ENCODE data around the gene HIVEP1. TPM values are rescaled to one million over a fixed set of nuclear protein-coding genes. Genes with fewer than 3 reads are reported as not detected.

Gene HIVEP1
- polyA plus RNA-seq, 3 donors, result 3.8 to 13.9 (median 5.5) TPM

- no peak overlapping the region for H3K27ac ChIP-seq (ENCODE audit: low read depth, low read length)
- 83 to 91% (median 88%) methylated on average over 5 of the region's 5 CpGs for WGBS, 3 donors
Observed at GRCh38 chr6:11983306-11983705, 28.8 kb upstream of the HIVEP1 start.

- H3K27ac ChIP-seq (ENCODE audit: low read depth, low read length), result no peak overlapping the region
- 75 to 89% (median 77%) methylated on average over 2 of the region's 2 CpGs for WGBS, 3 donors
Observed at GRCh38 chr6:11987386-11987785, 24.7 kb upstream of the HIVEP1 start.

- WGBS, 3 donors, result 70 to 82% (median 78%) methylated on average over 2 of the region's 2 CpGs
- no peak overlapping the region for H3K27ac ChIP-seq (ENCODE audit: low read depth, low read length)
Observed at GRCh38 chr6:11989386-11989785, 22.7 kb upstream of the HIVEP1 start.

- H3K27ac ChIP-seq (ENCODE audit: low read depth, low read length), result no peak overlapping the region
- 80 to 97% (median 93%) methylated on average over 2 of the region's 2 CpGs for WGBS, 3 donors
Observed at GRCh38 chr6:11992086-11992485, 20.0 kb upstream of the HIVEP1 start.

- no peak overlapping the region for H3K27ac ChIP-seq (ENCODE audit: low read depth, low read length)
- 96 to 98% (median 97%) methylated on average over 4 of the region's 4 CpGs for WGBS, 3 donors
Observed at GRCh38 chr6:11994875-11995461, 17.1 kb upstream of the HIVEP1 start.

GRCh38 chr6:11996751-11997150 is 15.4 kb upstream of the HIVEP1 start:
- WGBS, 3 donors, result 58 to 89% (median 78%) methylated on average over 1 of the region's 1 CpG

GRCh38 chr6:11999246-11999645 is 12.9 kb upstream of the HIVEP1 start:
- H3K27ac ChIP-seq (ENCODE audit: low read depth, low read length), result no peak overlapping the region
- WGBS, 3 donors, result 62 to 84% (median 63%) methylated on average over 5 of the region's 5 CpGs

More at GRCh38 chr6:11996751-11997150, 15.4 kb upstream of the HIVEP1 start:
- H3K27ac ChIP-seq (ENCODE audit: low read depth, low read length), result no peak overlapping the region

- no peak overlapping the region for H3K27ac ChIP-seq (ENCODE audit: low read depth, low read length)
Observed at GRCh38 chr6:12000174-12000573, 11.9 kb upstream of the HIVEP1 start.

- WGBS, 3 donors, result 12 to 43% (median 18%) methylated on average over 4 of the region's 4 CpGs
- no peak overlapping the region for H3K27ac ChIP-seq (ENCODE audit: low read depth, low read length)
Observed at GRCh38 chr6:12001004-12001705, 11.0 kb upstream of the HIVEP1 start.

GRCh38 chr6:12001706-12002435 is 10.2 kb upstream of the HIVEP1 start:
- WGBS, 3 donors, result 68 to 78% (median 70%) methylated on average over 6 of the region's 6 CpGs
- H3K27ac ChIP-seq (ENCODE audit: low read depth, low read length), result no peak overlapping the region

- 36 to 91% (median 90%) methylated on average over 9 of the region's 9 CpGs for WGBS, 3 donors
- H3K27ac ChIP-seq (ENCODE audit: low read depth, low read length), result no peak overlapping the region
Observed at GRCh38 chr6:12007473-12007872, 4.6 kb upstream of the HIVEP1 start.

GRCh38 chr6:12007887-12008286 is 4.2 kb upstream of the HIVEP1 start:
- WGBS, 3 donors, result 18 to 59% (median 57%) methylated on average over 4 of the region's 4 CpGs
- no peak overlapping the region for H3K27ac ChIP-seq (ENCODE audit: low read depth, low read length)

- 0 to 1% (median 0%) methylated on average over 37 to 60 of the region's 60 CpGs for WGBS, 3 donors
- H3K27ac ChIP-seq (ENCODE audit: low read depth, low read length), result peak overlapping the region; percentile 72
Observed at GRCh38 chr6:12008366-12009179, 3.5 kb upstream of the HIVEP1 start.

- peak overlapping the region; percentile 72 for H3K27ac ChIP-seq (ENCODE audit: low read depth, low read length)
- WGBS, 3 donors, result 0 to 1% (median 0%) methylated on average over 10 to 29 of the region's 29 CpGs
Observed at GRCh38 chr6:12009180-12009685, 2.9 kb upstream of the HIVEP1 start.

- WGBS, 3 donors, result 4 to 8% (median 7%) methylated on average over 9 of the region's 9 CpGs
- H3K27ac ChIP-seq (ENCODE audit: low read depth, low read length), result peak overlapping the region; percentile 88
Observed at GRCh38 chr6:12009876-12010634, 2.1 kb upstream of the HIVEP1 start.

- 0 to 1% (median 1%) methylated on average over 22 of the region's 22 CpGs for WGBS, 3 donors
- peak overlapping the region; percentile 88 for H3K27ac ChIP-seq (ENCODE audit: low read depth, low read length)
Observed at GRCh38 chr6:12010635-12011275, 1.4 kb upstream of the HIVEP1 start.

- 1 to 3% (median 1%) methylated on average over 45 to 91 of the region's 99 CpGs for WGBS, 3 donors
- peak overlapping the region; percentile 99 for H3K27ac ChIP-seq (ENCODE audit: low read depth, low read length)
Observed at GRCh38 chr6:12011276-12012037, 655 bp upstream of the HIVEP1 start.
